HEK293T (cell line): ENCODE measurements around the gene CD164L2.
"Not testable (repeated sequence)": the region's sequence is repeated elsewhere in the genome, so short reads cannot be mapped to it uniquely, and the experiment has no call there.

Experiments
- CTCF ChIA-PET: fragments of 350-600 bp; formaldehyde crosslinking; extraction: SDS; loops from one replicate; lab custom pipeline; 2021; ENCODE audit warnings: antibody characterized with exemption, inconsistent platforms; lab: Yijun Ruan, JAX
- POLR2A ChIA-PET: fragments of 350-600 bp; formaldehyde crosslinking; extraction: SDS; loops from one replicate; lab custom pipeline; 2020; ENCODE audit warnings: antibody characterized with exemption, inconsistent platforms; lab: Yijun Ruan, JAX
- DNase-seq: peaks from one replicate; pipeline ENCODE4 v3.0.0; 2012; ENCODE audit warnings: mixed read lengths; ENCODE audit errors: extremely low spot score
- ARNT ChIP-seq: fragments of 450-650 bp; IDR thresholded peaks from 2 replicates; pipeline ENCODE4 v1.6.1; 2017; ENCODE audit warnings: mild to moderate bottlenecking
- BHLHE40 ChIP-seq: fragments of 450-650 bp; IDR thresholded peaks from 2 replicates; pipeline ENCODE4 v1.6.1; 2016; ENCODE audit warnings: mild to moderate bottlenecking, moderate library complexity, borderline replicate concordance
- CTBP1 ChIP-seq: fragments of 450-650 bp; IDR thresholded peaks from 2 replicates; pipeline ENCODE4 v1.6.1; 2016; ENCODE audit warnings: borderline replicate concordance
- ELF4 ChIP-seq: fragments of 450-650 bp; IDR thresholded peaks from 2 replicates; pipeline ENCODE4 v1.6.1; 2017; ENCODE audit warnings: antibody characterized with exemption
- FOXA1 ChIP-seq: fragments of 450-650 bp; IDR thresholded peaks from 2 replicates; pipeline ENCODE4 v1.6.1; 2016; ENCODE audit warnings: mild to moderate bottlenecking
- FOXK2 ChIP-seq: fragments of 450-650 bp; IDR thresholded peaks from 2 replicates; pipeline ENCODE4 v1.6.1; 2016; ENCODE audit warnings: mild to moderate bottlenecking
- FOXM1 ChIP-seq: fragments of 450-650 bp; IDR thresholded peaks from 2 replicates; pipeline ENCODE4 v1.6.1; 2017; ENCODE audit warnings: mild to moderate bottlenecking, borderline replicate concordance
- HDGF ChIP-seq: fragments of 450-650 bp; IDR thresholded peaks from 2 replicates; pipeline ENCODE4 v1.6.1; 2017; ENCODE audit warnings: antibody characterized with exemption, borderline replicate concordance
- L3MBTL2 ChIP-seq: fragments of 450-650 bp; conservative IDR thresholded peaks from 2 replicates; pipeline ENCODE4 v1.6.1; 2016; ENCODE audit warnings: mild to moderate bottlenecking
- LEF1 ChIP-seq: fragments of 450-650 bp; IDR thresholded peaks from 2 replicates; pipeline ENCODE4 v1.6.1; 2017; ENCODE audit warnings: mild to moderate bottlenecking, borderline replicate concordance
- NFRKB ChIP-seq: fragments of 450-650 bp; IDR thresholded peaks from 2 replicates; pipeline ENCODE4 v1.6.1; 2016; ENCODE audit warnings: mild to moderate bottlenecking, moderate library complexity
- SP1 ChIP-seq: fragments of 450-650 bp; IDR thresholded peaks from 2 replicates; pipeline ENCODE4 v1.6.1; 2017
- SUZ12 ChIP-seq: fragments of 450-650 bp; IDR thresholded peaks from 2 replicates; pipeline ENCODE4 v1.6.1; 2016; ENCODE audit warnings: mild to moderate bottlenecking
- TARDBP ChIP-seq: fragments of 450-650 bp; IDR thresholded peaks from 2 replicates; pipeline ENCODE4 v1.6.1; 2016
- ZNF384 ChIP-seq: fragments of 450-650 bp; IDR thresholded peaks from 2 replicates; pipeline ENCODE4 v1.6.1; 2016
- TF ChIP-seq, protein P1 (sequence below): fragments of 450-650 bp; IDR thresholded peaks from 2 replicates; pipeline ENCODE4 v1.6.1; 2016

The CD164L2 gene

DNA sequence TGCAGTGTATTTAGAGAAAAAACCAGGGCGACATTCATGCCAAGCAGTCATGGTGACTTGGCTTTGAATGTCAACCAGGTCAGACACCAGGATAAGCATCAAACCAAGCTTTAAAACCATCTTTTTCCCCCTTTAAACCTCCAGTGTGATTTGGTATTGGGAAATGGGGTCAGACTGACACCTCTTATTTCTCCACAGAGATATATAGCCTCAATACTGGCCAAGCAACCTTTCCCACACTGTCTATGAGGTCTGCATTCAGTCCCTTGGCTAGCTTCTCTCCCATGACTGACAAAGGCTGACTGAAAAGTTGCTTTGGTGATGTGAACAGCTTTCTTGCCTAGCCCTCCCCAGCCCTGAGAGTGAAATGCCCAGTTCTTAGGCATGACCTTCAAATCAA lies 31.0 kb upstream of the CD164L2 start:
- no peak for DNase-seq
- CTCF ChIA-PET = no interaction called here
- TF ChIP-seq ELF4 (no peak), BHLHE40 (no peak), SP1 (no peak), HDGF (no peak), NFRKB (no peak), ZNF384 (no peak)
- POLR2A ChIA-PET = no interaction called here

DNA sequence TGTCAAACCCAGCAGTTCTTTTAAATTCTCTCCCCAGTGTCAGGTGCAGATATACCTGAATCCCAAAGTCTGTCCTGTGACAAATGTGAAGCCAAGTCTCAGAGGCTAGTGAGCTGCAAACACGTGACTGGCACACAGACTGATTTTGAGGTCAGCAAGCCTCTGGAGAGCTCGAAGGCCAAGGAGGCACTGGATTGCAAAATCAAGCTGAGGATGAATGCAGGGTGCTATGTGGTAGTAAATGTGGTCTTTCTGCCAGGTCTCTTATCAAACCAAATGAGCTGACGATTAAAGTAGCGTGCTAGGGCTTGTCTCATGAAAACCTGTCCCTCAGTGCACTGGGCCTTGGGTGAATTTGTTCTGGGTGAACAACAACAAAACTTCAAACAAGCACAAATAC lies 29.9 kb upstream of the CD164L2 start:
- POLR2A ChIA-PET = no interaction called here
- TF ChIP-seq FOXM1 (no peak), ARNT (no peak), BHLHE40 (no peak), CTBP1 (no peak), TARDBP (no peak), ZNF384 (no peak), ELF4 (no peak), SUZ12 (no peak), FOXA1 (no peak), NFRKB (no peak), FOXK2 (no peak), SP1 (no peak)
- TF ChIP-seq, protein P1, sequence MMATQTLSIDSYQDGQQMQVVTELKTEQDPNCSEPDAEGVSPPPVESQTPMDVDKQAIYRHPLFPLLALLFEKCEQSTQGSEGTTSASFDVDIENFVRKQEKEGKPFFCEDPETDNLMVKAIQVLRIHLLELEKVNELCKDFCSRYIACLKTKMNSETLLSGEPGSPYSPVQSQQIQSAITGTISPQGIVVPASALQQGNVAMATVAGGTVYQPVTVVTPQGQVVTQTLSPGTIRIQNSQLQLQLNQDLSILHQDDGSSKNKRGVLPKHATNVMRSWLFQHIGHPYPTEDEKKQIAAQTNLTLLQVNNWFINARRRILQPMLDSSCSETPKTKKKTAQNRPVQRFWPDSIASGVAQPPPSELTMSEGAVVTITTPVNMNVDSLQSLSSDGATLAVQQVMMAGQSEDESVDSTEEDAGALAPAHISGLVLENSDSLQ = no peak
- CTCF ChIA-PET = interaction anchor here (0.5 to 1.1 kb wide), 3 partner anchors 18 to 193 kb away, joined by 3 read pairs; no protein-coding TSS in a partner anchor
- DNase-seq = no peak

DNA sequence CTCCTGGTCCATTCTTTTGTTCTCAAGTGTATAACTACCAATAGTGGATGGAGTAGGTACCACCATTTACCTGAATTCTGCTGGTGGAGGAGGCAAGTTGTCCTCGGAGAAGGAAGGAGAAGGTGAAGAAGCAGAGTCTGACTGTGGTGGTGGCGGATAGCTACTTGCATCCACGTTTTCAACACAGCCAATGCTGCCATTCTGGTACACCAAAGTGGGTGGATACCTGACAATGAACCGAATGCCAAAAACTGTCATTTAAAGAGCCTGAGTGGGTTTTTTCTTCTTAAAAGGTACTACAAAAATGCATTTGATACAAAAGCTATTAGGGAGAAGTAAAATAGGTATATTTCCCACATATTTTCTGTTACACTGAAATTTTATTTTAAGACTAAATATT lies 29.4 kb upstream of the CD164L2 start:
- DNase-seq = no peak
- POLR2A ChIA-PET = no interaction called here
- no peak for TF ChIP-seq TARDBP
- CTCF ChIA-PET = no interaction called here

DNA sequence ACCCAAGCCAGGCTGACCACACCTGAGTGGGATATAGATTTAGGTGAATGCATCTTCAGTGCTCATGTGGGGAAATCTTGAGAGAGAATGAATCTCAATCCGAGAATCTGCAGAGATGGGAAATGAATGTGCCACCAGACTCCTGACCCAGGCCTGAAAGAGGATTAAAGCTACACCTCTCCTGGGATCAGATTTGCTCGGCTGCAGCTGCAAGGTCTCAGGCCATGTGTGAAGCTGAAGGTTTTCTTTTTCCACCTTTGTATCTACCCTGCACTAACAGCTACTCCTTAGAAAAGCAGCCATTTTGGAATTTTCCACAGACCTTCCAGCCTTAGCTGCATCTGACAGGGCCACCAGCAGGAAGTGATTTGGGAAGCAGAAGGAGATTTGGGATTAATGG lies 27.6 kb upstream of the CD164L2 start:
- DNase-seq = no peak
- TF ChIP-seq ARNT = no peak
- TF ChIP-seq, protein P1 = no peak
- TF ChIP-seq CTBP1 = no peak
- no peak for TF ChIP-seq BHLHE40
- TF ChIP-seq FOXA1 = no peak
- no peak for TF ChIP-seq NFRKB
- TF ChIP-seq FOXK2 = no peak
- no peak for TF ChIP-seq LEF1
- TF ChIP-seq FOXM1 = no peak
- TF ChIP-seq SP1 = no peak
- no peak for TF ChIP-seq SUZ12
- TF ChIP-seq L3MBTL2 = no peak
- TF ChIP-seq HDGF = no peak
- TF ChIP-seq ZNF384 = no peak
- no peak for TF ChIP-seq TARDBP
- no peak for TF ChIP-seq ELF4
- ChIA-PET POLR2A (interaction anchor here (1.2 kb wide), 1 partner anchor 80 kb away, joined by 5 read pairs; the partner anchor contains the start of gene WASF2), CTCF (no interaction called here)

DNA sequence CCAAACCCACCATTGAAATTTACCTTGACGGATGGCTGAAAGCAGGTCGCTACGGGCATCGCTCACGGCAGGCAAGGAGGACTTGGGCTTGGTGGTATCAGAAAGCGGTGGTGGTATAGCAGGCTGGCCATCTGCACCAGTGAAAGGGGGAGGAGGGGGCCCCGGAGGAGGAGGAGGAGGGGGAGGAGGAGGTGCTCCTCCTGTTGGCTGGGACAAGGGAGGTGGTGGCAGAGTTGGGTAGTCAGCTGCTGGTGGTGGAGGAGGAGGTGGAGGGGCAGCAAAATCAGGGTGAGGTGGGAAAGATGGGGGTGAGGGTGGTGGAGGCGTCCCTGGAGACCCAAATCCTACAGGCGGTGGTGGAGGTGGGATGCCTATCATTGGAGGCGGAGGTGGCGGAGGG lies 26.5 kb upstream of the CD164L2 start:
- TF ChIP-seq SUZ12 = no peak
- no peak for TF ChIP-seq TARDBP
- TF ChIP-seq FOXK2 = no peak
- TF ChIP-seq, protein P1 = no peak
- TF ChIP-seq FOXM1 = no peak
- no peak for TF ChIP-seq ZNF384
- no peak for TF ChIP-seq CTBP1
- TF ChIP-seq SP1 = no peak
- no peak for TF ChIP-seq ARNT
- TF ChIP-seq BHLHE40 = no peak
- TF ChIP-seq L3MBTL2 = no peak
- TF ChIP-seq FOXA1 = no peak
- TF ChIP-seq NFRKB = no peak
- no peak for TF ChIP-seq LEF1
- TF ChIP-seq HDGF = no peak
- no peak for TF ChIP-seq ELF4
- ChIA-PET CTCF (no interaction called here), POLR2A (no interaction called here)
- DNase-seq = no peak

DNA sequence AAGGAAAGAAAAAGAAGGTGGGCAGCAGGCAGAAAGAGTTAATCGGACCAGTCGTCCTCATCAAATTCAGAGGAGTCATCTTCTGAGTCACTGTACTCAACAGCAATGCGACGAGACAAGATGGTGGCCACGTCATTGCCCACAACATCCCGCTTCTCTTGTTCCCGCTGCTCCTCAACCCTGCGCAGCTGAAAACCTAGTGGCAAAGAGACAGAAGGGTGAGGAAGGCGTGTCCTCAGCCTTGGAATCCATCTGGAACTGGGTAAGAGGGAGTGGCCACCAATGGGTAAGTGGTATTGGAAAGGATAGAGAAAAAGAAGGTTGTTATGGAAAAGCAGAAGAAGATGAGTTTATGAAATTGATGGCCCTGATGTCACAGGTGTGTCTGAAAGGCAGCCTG lies 25.0 kb upstream of the CD164L2 start:
- POLR2A ChIA-PET = no interaction called here
- DNase-seq = no peak
- TF ChIP-seq BHLHE40 (no peak), SUZ12 (no peak), NFRKB (no peak), FOXA1 (no peak), ZNF384 (no peak), L3MBTL2 (no peak), HDGF (no peak), TARDBP (no peak), ARNT (no peak), FOXK2 (no peak), CTBP1 (no peak), SP1 (no peak), ELF4 (no peak), FOXM1 (no peak), LEF1 (no peak)
- TF ChIP-seq, protein P1 = no peak
- CTCF ChIA-PET = no interaction called here

DNA sequence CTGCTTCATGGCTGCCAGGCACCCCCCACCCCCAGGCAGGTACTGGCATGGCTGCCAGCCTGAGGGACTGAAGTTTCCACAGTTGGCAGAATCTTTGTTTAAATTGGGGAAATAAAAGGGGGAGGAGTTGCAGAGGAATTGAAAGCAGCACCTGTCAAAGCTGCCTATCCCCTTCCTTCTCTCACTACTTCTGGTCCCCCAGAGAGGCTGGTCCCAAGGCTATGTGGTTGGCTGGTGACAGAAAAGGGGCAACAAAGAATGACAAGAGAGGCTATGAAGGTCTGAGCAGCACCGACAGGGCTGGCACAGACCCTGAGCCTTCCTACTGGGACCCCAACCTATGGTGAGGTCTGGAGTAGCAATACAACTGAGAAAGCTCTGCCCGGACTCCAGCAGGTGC lies 23.7 kb upstream of the CD164L2 start:
- DNase-seq, POLR2A ChIA-PET, CTCF ChIA-PET: not testable (repeated sequence)
